Heart right ventricle (tissue), 16 donors: ENCODE measurements around the gene RNF103. TPM values are rescaled to one million over a fixed set of nuclear protein-coding genes. Genes with fewer than 3 reads are reported as not detected.
"Not testable (repeated sequence)": the region's sequence is repeated elsewhere in the genome, so short reads cannot be mapped to it uniquely, and the experiment has no call there.

ENCODE experiments used
- ATAC-seq, 8 donors: fragments of 200-7000 bp; cut with Tn5 transposase; one replicate each; pipeline ENCODE4 v1.9.1; 2020; ENCODE audit warnings: mild to moderate bottlenecking in 8 of 8, moderate library complexity in 8 of 8, moderate number of reproducible peaks in 1 of 8
- DNase-seq, 2 donors: peaks; one replicate each; pipeline ENCODE4 v3.0.0-alpha.2; 2020
- H3K27ac ChIP-seq, 10 donors: fragments of 200-600 bp; sonication (generic) in 2 of 10; one replicate each; pipeline versions ENCODE4 v1.5.0 to v1.8.0; 2020 to 2022; ENCODE audit warnings: mild to moderate bottlenecking in 3 of 10
- H3K27me3 ChIP-seq, 7 donors: fragments of 200-600 bp; one replicate each; pipeline ENCODE4 v1.8.0; 2021 to 2022; ENCODE audit warnings: mild to moderate bottlenecking in 2 of 7
- H3K36me3 ChIP-seq, 9 donors: fragments of 200-600 bp; sonication (generic) in 1 of 9; one replicate each; pipeline versions ENCODE4 v1.5.0 to v1.8.0; 2020 to 2022; ENCODE audit warnings: mild to moderate bottlenecking in 2 of 9
- H3K4me1 ChIP-seq, 9 donors: fragments of 200-600 bp; sonication (generic) in 1 of 9; one replicate each; pipeline versions ENCODE4 v1.5.0 to v1.8.0; 2020 to 2022; ENCODE audit warnings: mild to moderate bottlenecking in 4 of 9
- H3K4me3 ChIP-seq, 10 donors: fragments of 200-600 bp; sonication (generic) in 2 of 10; one replicate each; pipeline versions ENCODE4 v1.5.0 to v1.8.0; 2020 to 2022; ENCODE audit warnings: mild to moderate bottlenecking in 7 of 10, moderate library complexity in 2 of 10
- H3K9me3 ChIP-seq, 11 donors: fragments of 200-600 bp in 10 of 11; sonication (generic) in 2 of 11; one replicate each; pipeline versions ENCODE4 v1.5.0 to v1.8.0; 2013 to 2022; ENCODE audit warnings: mild to moderate bottlenecking in 2 of 11, control low read depth in 1 of 11, moderate library complexity in 1 of 11
- WGBS, 2 donors: extraction: QIAGEN DNeasy Blood & Tissue Kit; methylation state at CpG; one replicate each; pipeline ENCODE4 v1.1.7; 2013; ENCODE audit warnings: inconsistent platforms in 1 of 2; 5-methylcytosine and 5-hydroxymethylcytosine counted together
- intact Hi-C, 10 donors: fragments of 100-400 bp; cut with DNase I; formaldehyde crosslinking; loops; one replicate each; pipeline versions ENCODE4 v1.11.1 to v1.14.2; 2022
- polyA plus RNA-seq, 2 donors: library from polyadenylated mRNA; stranded (reverse); fragments of 200-250 nt; gene quantifications; one replicate each; pipeline ENCODE4 v1.2.3, GENCODE V29; 2013
- total RNA-seq, 10 donors: library from RNA; stranded (reverse); fragmentation: NEBNext Ultra II Directional in 3 of 10; extraction: Animal tissue kit (Norgen Biotek cat#: 25700) in 3 of 10; gene quantifications; one replicate each; pipeline versions ENCODE4 v1.2.1 to v1.2.4, GENCODE V29; 2021 to 2023
- TF ChIP-seq, protein P1 (sequence below), 9 donors: fragments of 200-600 bp; sonication (generic) in 2 of 9; IDR thresholded peaks; one replicate each; pipeline versions ENCODE4 v1.5.0 to v1.8.0; 2021 to 2022; ENCODE audit warnings: antibody characterized with exemption in 9 of 9, mild to moderate bottlenecking in 5 of 9, moderate library complexity in 1 of 9
- donor health status: Arrhythmogenic right ventricular cardiomyopathy.
- donor health status: ischemic (EF 13 %, LVEDD 7.1; RV severe dilation, severe dysfunction).
- donor health status: healthy with polysubstance abuse.
- donor health status: DM: no; HTN: yes; CAD: no.
- donor health status: DM: no; HTN: no; CAD: no.
- donor health status: ischemic (EF 25% LVEDD 6.9; RV normal size, moderate dysfunction).
- donor health status: ischemic (EF 25% LVEDD 5.7; RV mildly dilated, moderate dysfunction).
- donor health status: healthy.
- donor health status: DM: yes; HTN: yes; CAD: no.
- donor health status: Ischemic cardiomyopathy.
- donor health status: ischemic (EF 35%, LVEDD 5.7; RV mildly dilated, moderate dysfunction).
- donor health status: nonischemic (EF 11% LVEDD 7.7; RV severe dilation, severe dysfunction).
- donor health status: DM: yes; HTN: yes; CAD: no.
- donor health status: PGD.
- donor health status: ischemic (EF 29% LVEDD 5.4; RV normal size, mild dysfunction).
- donor health status: nonischemic (EF 23%, LVEDD 6.1; RV moderate dilation, normal function).

RNF103 gene
- total and polyA plus RNA-seq, 12 donors: 31.8 to 83.0 (median 56.2) TPM

GRCh38 chr2:86593266-86593665 lies 30.4 kb downstream of the RNF103 start:
- H3K4me3 ChIP-seq: no peak overlapping the region
- no peaks in the 10 kb centered on the region for H3K36me3 ChIP-seq
- H3K27me3 ChIP-seq: no peaks in the 10 kb centered on the region
- no peak for DNase-seq
- intact Hi-C loops: loop anchor here in 1 of 10 donors (10.0 kb wide), 1 partner anchor 48 kb away; no protein-coding TSS in a partner anchor
- WGBS, 2 donors: 83 to 86% methylated on average over 2 of the region's 2 CpGs
- H3K9me3 ChIP-seq: peaks cover 0 to 5% (median 0%) of the 10 kb centered on the region in 11 donors
- peak overlapping the region in 7 of 10 donors; percentile 9 to 61 (median 30) for H3K27ac ChIP-seq
- TF ChIP-seq, protein P1, sequence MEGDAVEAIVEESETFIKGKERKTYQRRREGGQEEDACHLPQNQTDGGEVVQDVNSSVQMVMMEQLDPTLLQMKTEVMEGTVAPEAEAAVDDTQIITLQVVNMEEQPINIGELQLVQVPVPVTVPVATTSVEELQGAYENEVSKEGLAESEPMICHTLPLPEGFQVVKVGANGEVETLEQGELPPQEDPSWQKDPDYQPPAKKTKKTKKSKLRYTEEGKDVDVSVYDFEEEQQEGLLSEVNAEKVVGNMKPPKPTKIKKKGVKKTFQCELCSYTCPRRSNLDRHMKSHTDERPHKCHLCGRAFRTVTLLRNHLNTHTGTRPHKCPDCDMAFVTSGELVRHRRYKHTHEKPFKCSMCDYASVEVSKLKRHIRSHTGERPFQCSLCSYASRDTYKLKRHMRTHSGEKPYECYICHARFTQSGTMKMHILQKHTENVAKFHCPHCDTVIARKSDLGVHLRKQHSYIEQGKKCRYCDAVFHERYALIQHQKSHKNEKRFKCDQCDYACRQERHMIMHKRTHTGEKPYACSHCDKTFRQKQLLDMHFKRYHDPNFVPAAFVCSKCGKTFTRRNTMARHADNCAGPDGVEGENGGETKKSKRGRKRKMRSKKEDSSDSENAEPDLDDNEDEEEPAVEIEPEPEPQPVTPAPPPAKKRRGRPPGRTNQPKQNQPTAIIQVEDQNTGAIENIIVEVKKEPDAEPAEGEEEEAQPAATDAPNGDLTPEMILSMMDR (IDR thresholded peaks at IDR 0.05): no peak
- peaks cover 0 to 32% (median 8%) of the 10 kb centered on the region in 9 donors for H3K4me1 ChIP-seq
- no peak for ATAC-seq

DNA sequence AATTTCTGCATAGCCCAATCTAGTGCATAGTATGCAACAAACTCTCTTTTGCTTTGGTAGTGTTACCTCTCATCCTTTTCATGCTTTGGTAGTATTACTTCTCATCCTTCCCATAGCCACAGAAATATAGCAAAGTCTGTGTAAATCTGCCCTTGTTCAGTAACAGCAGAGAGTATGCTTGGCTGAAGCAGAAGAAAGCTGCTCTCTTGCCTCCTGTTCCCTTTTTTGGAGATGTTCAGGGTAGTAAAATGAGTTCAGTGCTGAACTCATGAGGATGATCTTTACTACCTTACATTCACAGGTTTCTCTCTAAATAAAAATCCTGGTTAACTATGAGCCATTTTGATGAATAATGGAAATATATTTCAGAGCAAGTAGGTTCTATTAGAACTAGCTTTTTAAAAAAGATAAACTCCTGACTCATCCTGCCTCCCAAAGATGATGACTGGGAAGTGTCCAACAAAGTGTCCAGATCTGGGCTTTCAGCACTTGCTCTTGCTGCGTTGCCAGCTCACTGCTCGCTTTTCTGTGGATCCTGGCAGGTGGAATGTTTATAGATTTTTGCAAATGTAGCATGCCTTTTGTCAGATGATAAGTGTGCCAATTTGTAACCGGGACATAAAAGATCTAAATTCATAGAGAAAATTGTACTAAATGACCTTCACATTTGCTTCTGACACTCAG lies 31.0 kb downstream of the RNF103 start:
- Histone ChIP-seq H3K27me3 (no peaks in the 10 kb centered on the region), H3K4me1 (peaks cover 0 to 32% (median 8%) of the 10 kb centered on the region in 9 donors), H3K4me3 (no peak overlapping the region), H3K9me3 (peaks cover 0 to 5% (median 0%) of the 10 kb centered on the region in 11 donors), H3K27ac (peak overlapping the region in 7 of 10 donors; percentile 14 to 61 (median 33)), H3K36me3 (no peaks in the 10 kb centered on the region)
- intact Hi-C loops: loop anchor here in 1 of 10 donors (10.0 kb wide), 1 partner anchor 48 kb away; no protein-coding TSS in a partner anchor
- ATAC-seq (peak in 3 of 8 donors; percentile 54 to 67 (median 57)), DNase-seq (peak in 1 of 2 donors; percentile 37)
- TF ChIP-seq, protein P1 (IDR thresholded peaks at IDR 0.05): no peak
- 20 to 34% methylated on average over 3 of the region's 3 CpGs for WGBS, 2 donors

DNA sequence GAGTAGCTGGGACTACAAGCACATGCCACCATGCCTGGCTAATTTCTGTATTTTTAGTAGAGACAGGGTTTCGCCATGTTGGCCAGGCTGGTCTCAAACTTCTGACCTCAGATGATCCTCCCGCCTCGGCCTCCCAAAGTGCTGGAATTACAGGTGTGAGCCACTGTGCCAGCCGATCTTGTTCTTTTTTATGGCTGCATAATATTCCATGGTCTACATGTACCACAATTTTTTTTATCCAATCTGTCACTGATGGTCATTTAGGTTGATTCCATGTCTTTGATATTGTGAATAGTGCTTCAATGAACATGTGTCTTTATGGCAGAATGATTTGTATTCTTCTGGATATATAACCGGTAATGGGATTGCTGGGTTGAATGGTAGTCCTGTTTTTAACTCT lies 34.0 kb downstream of the RNF103 start:
- not testable (repeated sequence) for DNase-seq, H3K27ac ChIP-seq, H3K36me3 ChIP-seq, ATAC-seq, H3K27me3 ChIP-seq, H3K9me3 ChIP-seq, H3K4me3 ChIP-seq
- intact Hi-C loops: loop anchor here in 1 of 10 donors (10.0 kb wide), 1 partner anchor 45 kb away; no protein-coding TSS in a partner anchor
- peaks cover 0 to 15% (median 5%) of the 10 kb centered on the region in 9 donors for H3K4me1 ChIP-seq
- 96 to 97% methylated on average over 5 of the region's 5 CpGs for WGBS, 2 donors

GRCh38 chr2:86584151-86584913 lies 39.3 kb downstream of the RNF103 start:
- ATAC-seq: peak in 6 of 8 donors; percentile 42 to 78 (median 61)
- intact Hi-C loops: no loop called here
- H3K9me3 ChIP-seq: no peaks in the 10 kb centered on the region
- TF ChIP-seq, protein P1 (IDR thresholded peaks at IDR 0.05): no peak
- H3K27ac ChIP-seq: peak overlapping the region in 2 of 10 donors; percentile 42 to 68
- H3K36me3 ChIP-seq: no peaks in the 10 kb centered on the region
- peaks cover 0 to 15% (median 10%) of the 10 kb centered on the region in 9 donors for H3K4me1 ChIP-seq
- 64 to 73% methylated on average over 2 of the region's 2 CpGs for WGBS, 2 donors
- DNase-seq: no peak
- no peak overlapping the region for H3K4me3 ChIP-seq
- no peaks in the 10 kb centered on the region for H3K27me3 ChIP-seq
